T-helper 1 cell (primary cell): ENCODE data around the gene MYO1D.

ENCODE experiments used
- DNase-seq, 5 donors: peaks; one replicate each; pipeline ENCODE4 v3.0.0-alpha.2; 2012 to 2020

The MYO1D gene

DNA sequence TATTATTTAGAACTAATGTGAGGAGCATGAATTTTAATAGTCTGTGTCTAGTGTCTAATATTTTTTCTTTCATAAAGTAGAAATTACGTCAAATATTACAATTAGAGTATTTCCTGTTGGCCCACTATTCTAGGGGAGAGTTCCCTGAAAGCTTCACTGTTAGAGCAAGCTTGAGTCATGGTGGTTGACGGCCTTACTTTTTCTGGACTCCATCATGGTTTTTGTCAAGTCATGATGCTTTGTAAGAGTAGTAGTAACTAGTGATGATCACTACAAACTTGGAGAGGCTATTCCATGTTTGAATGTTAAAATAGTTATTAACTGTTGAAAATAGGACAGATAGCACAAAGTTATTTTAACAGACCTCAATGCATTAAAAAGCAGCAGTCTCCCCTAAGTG is 431.0 kb downstream of the MYO1D start:
- no peak for DNase-seq

DNA sequence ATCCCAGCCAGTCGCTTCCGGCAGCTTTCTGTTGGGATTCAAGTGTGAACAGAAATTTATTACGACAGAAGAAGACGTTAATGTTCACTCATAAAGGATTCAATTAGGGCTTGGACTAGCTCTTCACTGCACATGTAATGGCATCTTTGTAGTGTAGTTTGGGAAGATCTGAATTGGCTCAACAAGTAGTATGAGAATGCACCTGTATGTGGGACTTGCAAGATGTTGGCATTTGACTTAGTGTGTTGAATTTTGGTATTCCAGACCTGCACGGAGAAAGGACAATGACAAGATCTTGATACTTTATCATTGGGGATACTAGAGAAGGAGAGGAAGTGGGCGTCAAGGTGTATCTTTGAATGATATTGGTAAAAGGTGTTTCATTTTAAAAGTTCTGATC is 431.4 kb downstream of the MYO1D start:
- no peak for DNase-seq

DNA sequence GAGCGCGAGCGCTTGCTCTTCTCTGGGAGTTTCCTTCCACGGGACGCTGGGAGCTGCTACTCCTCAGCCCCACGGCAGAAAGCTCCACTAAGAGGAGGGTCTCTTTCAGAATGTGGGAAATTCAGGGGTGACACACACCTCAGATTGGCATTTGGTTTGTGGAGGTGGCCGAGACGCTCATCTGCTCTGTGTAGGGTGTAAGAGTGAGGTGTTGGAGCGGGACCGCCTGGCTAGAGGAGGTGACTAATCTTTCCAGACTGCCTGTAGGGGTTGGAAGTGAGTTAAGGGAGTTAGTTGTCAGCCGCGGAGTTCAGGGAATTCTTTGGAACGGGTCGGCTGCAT is 431.9 kb downstream of the MYO1D start:
- DNase-seq, result peak in 2 of 5 donors; percentile 6 to 14

- peak; percentile 97 to 99 (median 98) for DNase-seq
Observed at GRCh38 chr17:32444301-32445073, 432.4 kb downstream of the MYO1D start, which contains the start of gene PSMD11. TSS of gene PSMD11 (plus strand) at chr17:32444510. CDS start at chr17:32444524, 14 bp downstream.

GRCh38 chr17:32443827-32444300 is 433.1 kb downstream of the MYO1D start:
- no peak for DNase-seq
